Measurements from ENCODE around the gene BMERB1.
"Not testable (repeated sequence)": the region's sequence is repeated elsewhere in the genome, so short reads cannot be mapped to it uniquely, and the experiment has no call there.

The BMERB1 gene

GRCh38 chr16:15464401-15465186 lies 30.2 kb downstream of the BMERB1 start:
- no peak for DNase-seq

- DNase-seq = no peak
Observed at GRCh38 chr16:15466131-15466530, 31.7 kb downstream of the BMERB1 start.

GRCh38 chr16:15466886-15467781 lies 32.7 kb downstream of the BMERB1 start:
- DNase-seq = no peak

- DNase-seq = not testable (repeated sequence)
Observed at GRCh38 chr16:15476971-15477370, 42.6 kb downstream of the BMERB1 start.

GRCh38 chr16:15477802-15478201 lies 43.4 kb downstream of the BMERB1 start:
- no peak for DNase-seq

GRCh38 chr16:15482068-15482747 lies 47.8 kb downstream of the BMERB1 start:
- DNase-seq = no peak

- no peak for DNase-seq
Observed at GRCh38 chr16:15482748-15483298, 48.4 kb downstream of the BMERB1 start.

- DNase-seq = no peak
Observed at GRCh38 chr16:15483857-15484256, 49.5 kb downstream of the BMERB1 start.

GRCh38 chr16:15484662-15485061 lies 50.3 kb downstream of the BMERB1 start:
- no peak for DNase-seq

GRCh38 chr16:15485175-15485574 lies 50.8 kb downstream of the BMERB1 start:
- DNase-seq = no peak

- no peak for DNase-seq
Observed at GRCh38 chr16:15486661-15487060, 52.3 kb downstream of the BMERB1 start.

- no peak for DNase-seq
Observed at GRCh38 chr16:15487336-15488284, 53.2 kb downstream of the BMERB1 start.

GRCh38 chr16:15489016-15489415 lies 54.6 kb downstream of the BMERB1 start:
- no peak for DNase-seq

- DNase-seq = no peak
Observed at GRCh38 chr16:15490123-15490711, 55.8 kb downstream of the BMERB1 start.

GRCh38 chr16:15491411-15491810 lies 57.0 kb downstream of the BMERB1 start:
- DNase-seq = no peak

- DNase-seq = no peak
Observed at GRCh38 chr16:15492091-15492740, 57.8 kb downstream of the BMERB1 start.

- peak; percentile 68 to 71 for DNase-seq
Observed at GRCh38 chr16:15493466-15494180, 59.2 kb downstream of the BMERB1 start.

- no peak for DNase-seq
Observed at GRCh38 chr16:15494236-15494635, 59.8 kb downstream of the BMERB1 start.

GRCh38 chr16:15495898-15496297 lies 61.5 kb downstream of the BMERB1 start:
- DNase-seq = no peak

All from NCI-H187 (cell line).